Hepatocyte (in vitro differentiated cells): ENCODE data around the gene OLA1.

Source experiments
- EZH2 ChIP-seq: fragments of 200-600 bp; sonication (generic); IDR thresholded peaks from 2 replicates; pipeline ENCODE4 v1.6.1; 2016; ENCODE audit warnings: antibody characterized with exemption, mild to moderate bottlenecking, borderline replicate concordance
- TF ChIP-seq, protein P1 (sequence below): fragments of 200-600 bp; sonication (generic); IDR thresholded peaks from 2 replicates; pipeline ENCODE4 v1.5.1; 2016; ENCODE audit warnings: antibody characterized with exemption, mild to moderate bottlenecking; ENCODE audit not compliant: poor library complexity

GRCh38 chr2:174223388-174223787, 24.9 kb downstream of the OLA1 start:
- TF ChIP-seq, protein P1, sequence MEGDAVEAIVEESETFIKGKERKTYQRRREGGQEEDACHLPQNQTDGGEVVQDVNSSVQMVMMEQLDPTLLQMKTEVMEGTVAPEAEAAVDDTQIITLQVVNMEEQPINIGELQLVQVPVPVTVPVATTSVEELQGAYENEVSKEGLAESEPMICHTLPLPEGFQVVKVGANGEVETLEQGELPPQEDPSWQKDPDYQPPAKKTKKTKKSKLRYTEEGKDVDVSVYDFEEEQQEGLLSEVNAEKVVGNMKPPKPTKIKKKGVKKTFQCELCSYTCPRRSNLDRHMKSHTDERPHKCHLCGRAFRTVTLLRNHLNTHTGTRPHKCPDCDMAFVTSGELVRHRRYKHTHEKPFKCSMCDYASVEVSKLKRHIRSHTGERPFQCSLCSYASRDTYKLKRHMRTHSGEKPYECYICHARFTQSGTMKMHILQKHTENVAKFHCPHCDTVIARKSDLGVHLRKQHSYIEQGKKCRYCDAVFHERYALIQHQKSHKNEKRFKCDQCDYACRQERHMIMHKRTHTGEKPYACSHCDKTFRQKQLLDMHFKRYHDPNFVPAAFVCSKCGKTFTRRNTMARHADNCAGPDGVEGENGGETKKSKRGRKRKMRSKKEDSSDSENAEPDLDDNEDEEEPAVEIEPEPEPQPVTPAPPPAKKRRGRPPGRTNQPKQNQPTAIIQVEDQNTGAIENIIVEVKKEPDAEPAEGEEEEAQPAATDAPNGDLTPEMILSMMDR, result no peak
- no peak for TF ChIP-seq EZH2
